GM12874 (cell line): ENCODE results near the gene AMDHD2.

Experiments
- CTCF ChIP-seq: IDR thresholded peaks from 2 replicates; pipeline ENCODE4 v1.5.1; 2011; ENCODE audit warnings: low read depth, mild to moderate bottlenecking, control low read depth, low read length, moderate library complexity; ENCODE audit not compliant: insufficient read depth

AMDHD2 gene

GRCh38 chr16:2513405-2514332 is 6.5 kb upstream of the AMDHD2 start, which contains the start of gene ATP6V0C:
Gene ATP6V0C (plus strand): TSS chr16:2513952. CDS start chr16:2514104, 152 bp downstream.
- TF ChIP-seq CTCF = no peak

- no peak for TF ChIP-seq CTCF
These were observed 5.6 kb upstream of the AMDHD2 start for GRCh38 chr16:2514333-2515179.

GRCh38 chr16:2515180-2515851 is 4.9 kb upstream of the AMDHD2 start:
- TF ChIP-seq CTCF = no peak

- no peak for TF ChIP-seq CTCF
These were observed 3.6 kb upstream of the AMDHD2 start for GRCh38 chr16:2516391-2517240.

- TF ChIP-seq CTCF = no peak
These were observed 2.1 kb upstream of the AMDHD2 start for GRCh38 chr16:2517954-2518605.

- no peak for TF ChIP-seq CTCF
These were observed 1.1 kb upstream of the AMDHD2 start for GRCh38 chr16:2518823-2519710.
